ENCODE results near the gene GRIK4. TPM values are rescaled to one million over a fixed set of nuclear protein-coding genes. Genes with fewer than 3 reads are reported as not detected.

GRIK4 gene
- total RNA-seq, 1 experiment from 2014 or later, result 3.3 TPM

DNA sequence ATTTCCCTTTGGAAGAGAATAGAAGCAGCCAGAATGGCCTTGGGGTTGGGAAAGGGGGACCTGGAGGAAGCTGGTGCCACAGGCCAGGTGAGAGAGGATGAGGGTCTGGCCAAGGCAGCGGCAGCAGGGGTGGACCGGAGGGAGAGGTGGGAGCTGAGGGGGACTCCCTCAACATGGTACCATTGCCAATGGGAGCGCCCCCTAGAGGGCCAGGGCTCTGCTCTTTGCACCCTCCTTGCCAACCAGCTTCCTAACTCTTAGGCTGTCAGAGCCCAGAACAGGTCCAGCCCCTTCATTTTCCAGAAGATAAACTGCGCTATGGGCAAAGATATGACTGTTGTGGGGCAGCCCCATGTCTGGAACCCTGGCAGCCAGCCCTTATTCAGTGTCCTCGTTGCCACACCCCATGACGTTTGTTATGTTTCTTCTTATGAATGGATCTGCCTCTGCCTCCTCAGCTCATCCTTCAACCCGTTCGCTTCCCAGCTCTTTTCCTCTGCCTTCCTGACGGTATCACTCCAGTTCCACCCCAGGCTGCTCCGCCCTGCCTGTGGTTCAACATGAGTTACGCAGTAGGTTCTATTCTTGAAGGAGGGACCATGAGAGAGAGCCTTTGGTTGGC is 185.2 kb downstream of the GRIK4 start:
- POLR2A ChIA-PET, result no interaction called here
- TF ChIP-seq ZMAT4 (CRISPR knock-in tag; IDR thresholded peaks at IDR 0.05), result no peak
- TF ChIP-seq, protein P1, sequence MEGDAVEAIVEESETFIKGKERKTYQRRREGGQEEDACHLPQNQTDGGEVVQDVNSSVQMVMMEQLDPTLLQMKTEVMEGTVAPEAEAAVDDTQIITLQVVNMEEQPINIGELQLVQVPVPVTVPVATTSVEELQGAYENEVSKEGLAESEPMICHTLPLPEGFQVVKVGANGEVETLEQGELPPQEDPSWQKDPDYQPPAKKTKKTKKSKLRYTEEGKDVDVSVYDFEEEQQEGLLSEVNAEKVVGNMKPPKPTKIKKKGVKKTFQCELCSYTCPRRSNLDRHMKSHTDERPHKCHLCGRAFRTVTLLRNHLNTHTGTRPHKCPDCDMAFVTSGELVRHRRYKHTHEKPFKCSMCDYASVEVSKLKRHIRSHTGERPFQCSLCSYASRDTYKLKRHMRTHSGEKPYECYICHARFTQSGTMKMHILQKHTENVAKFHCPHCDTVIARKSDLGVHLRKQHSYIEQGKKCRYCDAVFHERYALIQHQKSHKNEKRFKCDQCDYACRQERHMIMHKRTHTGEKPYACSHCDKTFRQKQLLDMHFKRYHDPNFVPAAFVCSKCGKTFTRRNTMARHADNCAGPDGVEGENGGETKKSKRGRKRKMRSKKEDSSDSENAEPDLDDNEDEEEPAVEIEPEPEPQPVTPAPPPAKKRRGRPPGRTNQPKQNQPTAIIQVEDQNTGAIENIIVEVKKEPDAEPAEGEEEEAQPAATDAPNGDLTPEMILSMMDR (IDR thresholded peaks at IDR 0.05), result peak; percentile 33; the same call in 1 of the 2 replicates
- ATAC-seq (peak; percentile 81), DNase-seq (ENCODE audit: low spot score) (peak; percentile 69)
- Mint-ChIP-seq H3K27ac (no peak overlapping the region; the same call in 1 of the 2 replicates), H3K36me3 (no peaks in the 10 kb centered on the region), H3K4me1 (peaks cover 5% of the 10 kb centered on the region), H3K27me3 (ENCODE audit: low read depth) (no peaks in the 10 kb centered on the region), H3K9me3 (peaks cover 3% of the 10 kb centered on the region), H3K4me3 (no peak overlapping the region)
- CTCF ChIA-PET, result interaction anchor here (0.6 to 5.6 kb wide), 70 partner anchors 9 to 1274 kb away, joined by 3 to 96 read pairs (median 5); partner anchors contain the start of gene GRIK4

- ATAC-seq, result peak; percentile 47
- no peaks in the 10 kb centered on the region for H3K27me3 Mint-ChIP-seq (ENCODE audit: low read depth)
- ChIA-PET CTCF (interaction anchor here (1.0 to 2.1 kb wide), 3 partner anchors 14 to 103 kb away, joined by 4 to 6 read pairs (median 4); no protein-coding TSS in a partner anchor), POLR2A (no interaction called here)
- no peak overlapping the region for H3K27ac Mint-ChIP-seq
- peaks cover 3% of the 10 kb centered on the region for H3K9me3 Mint-ChIP-seq
- H3K36me3 Mint-ChIP-seq, result no peaks in the 10 kb centered on the region
- TF ChIP-seq ZBTB21 (CRISPR knock-in tag; IDR thresholded peaks at IDR 0.05; ENCODE audit: borderline replicate concordance) (no peak), EMX1 (CRISPR knock-in tag; IDR thresholded peaks at IDR 0.05) (no peak), RORB (CRISPR knock-in tag; IDR thresholded peaks at IDR 0.05) (no peak), SMAD4 (CRISPR knock-in tag; IDR thresholded peaks at IDR 0.05) (no peak), FOXP4 (CRISPR knock-in tag; IDR thresholded peaks at IDR 0.05) (no peak), JUN (CRISPR knock-in tag; IDR thresholded peaks at IDR 0.05) (no peak), OVOL2 (CRISPR knock-in tag; IDR thresholded peaks at IDR 0.05; ENCODE audit: borderline replicate concordance) (no peak), ZNF281 (CRISPR knock-in tag; IDR thresholded peaks at IDR 0.05) (no peak), TP53 (CRISPR knock-in tag; IDR thresholded peaks at IDR 0.05) (no peak), GABPB1 (CRISPR knock-in tag; IDR thresholded peaks at IDR 0.05) (no peak), FOXP1 (CRISPR knock-in tag; IDR thresholded peaks at IDR 0.05; ENCODE audit: borderline replicate concordance) (no peak), ETV6 (CRISPR knock-in tag; IDR thresholded peaks at IDR 0.05) (no peak), ZMAT4 (CRISPR knock-in tag; IDR thresholded peaks at IDR 0.05) (no peak), CREM (CRISPR knock-in tag; IDR thresholded peaks at IDR 0.05) (no peak)
- TF ChIP-seq, protein P2, sequence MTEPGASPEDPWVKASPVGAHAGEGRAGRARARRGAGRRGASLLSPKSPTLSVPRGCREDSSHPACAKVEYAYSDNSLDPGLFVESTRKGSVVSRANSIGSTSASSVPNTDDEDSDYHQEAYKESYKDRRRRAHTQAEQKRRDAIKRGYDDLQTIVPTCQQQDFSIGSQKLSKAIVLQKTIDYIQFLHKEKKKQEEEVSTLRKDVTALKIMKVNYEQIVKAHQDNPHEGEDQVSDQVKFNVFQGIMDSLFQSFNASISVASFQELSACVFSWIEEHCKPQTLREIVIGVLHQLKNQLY (CRISPR knock-in tag; IDR thresholded peaks at IDR 0.05), result no peak
- TF ChIP-seq, protein P3, sequence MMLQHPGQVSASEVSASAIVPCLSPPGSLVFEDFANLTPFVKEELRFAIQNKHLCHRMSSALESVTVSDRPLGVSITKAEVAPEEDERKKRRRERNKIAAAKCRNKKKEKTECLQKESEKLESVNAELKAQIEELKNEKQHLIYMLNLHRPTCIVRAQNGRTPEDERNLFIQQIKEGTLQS (CRISPR knock-in tag; conservative IDR thresholded peaks at IDR 0.05), result no peak
- TF ChIP-seq, protein P4, sequence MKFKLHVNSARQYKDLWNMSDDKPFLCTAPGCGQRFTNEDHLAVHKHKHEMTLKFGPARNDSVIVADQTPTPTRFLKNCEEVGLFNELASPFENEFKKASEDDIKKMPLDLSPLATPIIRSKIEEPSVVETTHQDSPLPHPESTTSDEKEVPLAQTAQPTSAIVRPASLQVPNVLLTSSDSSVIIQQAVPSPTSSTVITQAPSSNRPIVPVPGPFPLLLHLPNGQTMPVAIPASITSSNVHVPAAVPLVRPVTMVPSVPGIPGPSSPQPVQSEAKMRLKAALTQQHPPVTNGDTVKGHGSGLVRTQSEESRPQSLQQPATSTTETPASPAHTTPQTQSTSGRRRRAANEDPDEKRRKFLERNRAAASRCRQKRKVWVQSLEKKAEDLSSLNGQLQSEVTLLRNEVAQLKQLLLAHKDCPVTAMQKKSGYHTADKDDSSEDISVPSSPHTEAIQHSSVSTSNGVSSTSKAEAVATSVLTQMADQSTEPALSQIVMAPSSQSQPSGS (CRISPR knock-in tag; IDR thresholded peaks at IDR 0.05; ENCODE audit: borderline replicate concordance, low read depth), result no peak
- no peak overlapping the region for H3K4me3 Mint-ChIP-seq
- DNase-seq (ENCODE audit: low spot score), result no peak
- peaks cover 5% of the 10 kb centered on the region for H3K4me1 Mint-ChIP-seq
These were observed 187.4 kb downstream of the GRIK4 start for GRCh38 chr11:120698918-120699317.

Measured in WTC11 (cell line).